ENCODE measurements around the gene XPA.

DNA sequence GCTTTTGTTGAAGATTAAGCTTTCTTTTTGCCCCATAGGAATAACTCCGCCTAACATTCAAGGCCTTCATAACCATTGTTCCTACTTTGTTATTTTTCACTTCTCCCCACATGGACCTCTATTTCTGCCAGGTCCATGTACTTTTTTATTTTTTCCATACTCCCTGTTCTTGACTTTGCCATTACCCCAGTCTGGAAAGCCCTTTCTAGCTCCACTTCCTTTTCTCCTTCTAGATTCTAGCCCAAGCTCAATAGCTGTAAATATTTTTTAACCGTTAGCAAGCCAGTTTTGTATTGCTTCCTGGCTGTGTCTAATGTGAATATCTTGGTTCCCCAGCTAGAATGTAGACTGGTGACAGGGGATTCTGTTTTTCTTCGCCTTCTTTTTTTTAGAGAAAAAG is 37.4 kb downstream of the XPA start:
- TF ChIP-seq CTCF (IDR thresholded peaks at IDR 0.05; ENCODE audit: low read depth, low read length, missing input control) (no peak), TAF1 (conservative IDR thresholded peaks at IDR 0.05) (no peak)
